Natural killer cell (primary cell): ENCODE measurements around the gene ADGRV1. TPM values are rescaled to one million over a fixed set of nuclear protein-coding genes. Genes with fewer than 3 reads are reported as not detected.

Experiments used
- ATAC-seq, 3 donors: fragments of 150-1000 bp in 2 of 3; fragments of 200-7000 bp in 1 of 3; cut with Tn5 transposase; 1 replicate in 1 of 3; 2 replicates in 2 of 3; pipeline ENCODE4 v1.10.0; 2021; ENCODE audit warnings: mild to moderate bottlenecking in 2 of 3, moderate library complexity in 2 of 3
- DNase-seq, 2 donors: peaks; one replicate each; pipeline versions ENCODE4 v3.0.0 to v3.0.0-alpha.2; 2013 to 2021; ENCODE audit warnings: mixed read lengths in 1 of 2
- H3K27ac ChIP-seq: one replicate; pipeline ENCODE4 v1.5.1; 2013; ENCODE audit warnings: mild to moderate bottlenecking, low read length
- H3K27me3 ChIP-seq: one replicate; pipeline ENCODE4 v1.6.1; 2013; ENCODE audit warnings: low read length; ENCODE audit not compliant: control insufficient read depth, insufficient read depth
- H3K36me3 ChIP-seq: one replicate; pipeline ENCODE4 v1.6.1; 2013; ENCODE audit warnings: low read length; ENCODE audit not compliant: control insufficient read depth, insufficient read depth
- H3K4me1 ChIP-seq: one replicate; pipeline ENCODE4 v1.6.1; 2013; ENCODE audit warnings: low read length; ENCODE audit not compliant: control insufficient read depth, insufficient read depth
- H3K4me3 ChIP-seq: one replicate; pipeline ENCODE4 v1.5.1; 2013; ENCODE audit warnings: low read length
- H3K9me3 ChIP-seq: one replicate; pipeline ENCODE4 v1.6.1; 2013; ENCODE audit warnings: low read length; ENCODE audit not compliant: control insufficient read depth, insufficient read depth
- H3K27ac Mint-ChIP-seq, 2 donors: one replicate each; pipeline ENCODE4 v1.8.0; 2022; ENCODE audit warnings: mild to moderate bottlenecking in 2 of 2, mixed read lengths in 2 of 2, moderate library complexity in 1 of 2
- H3K27me3 Mint-ChIP-seq, 2 donors: one replicate each; pipeline ENCODE4 v1.8.0; 2022; ENCODE audit warnings: low read depth in 2 of 2, mixed read lengths in 2 of 2
- H3K36me3 Mint-ChIP-seq: one replicate; pipeline ENCODE4 v1.8.0; 2022; ENCODE audit warnings: mixed read lengths
- H3K4me1 Mint-ChIP-seq, 2 donors: one replicate each; pipeline ENCODE4 v1.8.0; 2022; ENCODE audit warnings: mixed read lengths in 2 of 2
- H3K4me3 Mint-ChIP-seq: one replicate; pipeline ENCODE4 v1.8.0; 2022; ENCODE audit warnings: mild to moderate bottlenecking, moderate library complexity, mixed read lengths
- H3K9me3 Mint-ChIP-seq, 2 donors: one replicate each; pipeline ENCODE4 v1.8.0; 2022; ENCODE audit warnings: mixed read lengths in 2 of 2
- CTCF ChIP-seq: fragments of 200-600 bp; IDR thresholded peaks from one replicate; pipeline ENCODE4 v1.8.0; 2022; ENCODE audit warnings: antibody characterized with exemption
- WGBS: methylation state at CpG from one replicate; pipeline ENCODE4 v1.1.7; 2013; ENCODE audit warnings: missing lambda C conversion rate; ENCODE audit not compliant: insufficient coverage; 5-methylcytosine and 5-hydroxymethylcytosine counted together
- intact Hi-C: fragments of 100-400 bp; cut with micrococcal nuclease; formaldehyde crosslinking; loops from one replicate; pipeline ENCODE4 v1.14.2; 2022
- total RNA-seq, 4 donors: library from RNA; stranded (reverse); fragments of 120-200 nt in 1 of 4; gene quantifications; one replicate each; pipeline versions ENCODE4 v1.2.3 to v1.2.4, GENCODE V29; 2013 to 2022

The ADGRV1 gene
- total RNA-seq, 3 donors from 2014 or later (not counting 1 experiment from before 2014, with no cell fraction given): 0.50 to 0.71 TPM; not detected in 1

- Mint-ChIP-seq H3K4me3 (no peak overlapping the region), H3K27me3 (no peaks in the 10 kb centered on the region), H3K27ac (peak overlapping the region; percentile 75 to 78), H3K4me1 (peaks cover 10 to 14% of the 10 kb centered on the region in 2 donors), H3K9me3 (no peaks in the 10 kb centered on the region), H3K36me3 (no peaks in the 10 kb centered on the region)
- Histone ChIP-seq H3K36me3 (no peaks in the 10 kb centered on the region), H3K27me3 (no peaks in the 10 kb centered on the region), H3K4me3 (no peak overlapping the region), H3K27ac (no peak overlapping the region), H3K4me1 (peaks cover 2% of the 10 kb centered on the region), H3K9me3 (no peaks in the 10 kb centered on the region)
- DNase-seq (no peak), ATAC-seq (no peak)
- WGBS: 96% methylated on average over 2 of the region's 2 CpGs
- intact Hi-C loops: no loop called here
- TF ChIP-seq CTCF: no peak
Observed at GRCh38 chr5:90939211-90939610, 380.6 kb downstream of the ADGRV1 start.

- peak; percentile 44 to 58 for DNase-seq
- peaks cover 2% of the 10 kb centered on the region for H3K4me1 ChIP-seq
- peak; percentile 96 to 100 (median 99) for ATAC-seq
- H3K4me3 Mint-ChIP-seq: no peak overlapping the region
- H3K9me3 ChIP-seq: no peaks in the 10 kb centered on the region
- no peak overlapping the region for H3K4me3 ChIP-seq
- H3K27ac ChIP-seq: peak overlapping the region; percentile 56
- 13% methylated on average over 1 of the region's 1 CpG for WGBS
- no peak for TF ChIP-seq CTCF
- no peaks in the 10 kb centered on the region for H3K36me3 ChIP-seq
- peak overlapping the region; percentile 75 to 78 for H3K27ac Mint-ChIP-seq
- no peaks in the 10 kb centered on the region for H3K9me3 Mint-ChIP-seq
- H3K27me3 Mint-ChIP-seq: no peaks in the 10 kb centered on the region
- H3K36me3 Mint-ChIP-seq: no peaks in the 10 kb centered on the region
- no peaks in the 10 kb centered on the region for H3K27me3 ChIP-seq
- intact Hi-C loops: loop anchor here (2.0 to 10.0 kb wide), 3 partner anchors 144 to 440 kb away; no protein-coding TSS in a partner anchor
- peaks cover 10 to 14% of the 10 kb centered on the region in 2 donors for H3K4me1 Mint-ChIP-seq
Observed at GRCh38 chr5:90940227-90940995, 381.8 kb downstream of the ADGRV1 start.

- H3K4me1 ChIP-seq: peaks cover 2% of the 10 kb centered on the region
- no peaks in the 10 kb centered on the region for H3K36me3 ChIP-seq
- H3K27me3 ChIP-seq: no peaks in the 10 kb centered on the region
- Mint-ChIP-seq H3K36me3 (no peaks in the 10 kb centered on the region), H3K27me3 (no peaks in the 10 kb centered on the region), H3K4me1 (peaks cover 10 to 14% of the 10 kb centered on the region in 2 donors), H3K4me3 (no peak overlapping the region), H3K9me3 (no peaks in the 10 kb centered on the region), H3K27ac (peak overlapping the region; percentile 75 to 78)
- no peak overlapping the region for H3K4me3 ChIP-seq
- no peaks in the 10 kb centered on the region for H3K9me3 ChIP-seq
- intact Hi-C loops: loop anchor here (2.0 to 10.0 kb wide), 3 partner anchors 144 to 440 kb away; no protein-coding TSS in a partner anchor
- no peak for TF ChIP-seq CTCF
- no CpG with 5 or more reads among the region's 1 CpG for WGBS
- peak overlapping the region; percentile 54 for H3K27ac ChIP-seq
- no peak for DNase-seq
- no peak for ATAC-seq
Observed at GRCh38 chr5:90941002-90941720, 382.6 kb downstream of the ADGRV1 start.
